Activated CD8-positive, alpha-beta memory T cell treated with anti-CD3 and anti-CD28 coated beads for 48 hours (primary cell): ENCODE results near the gene IL1RL2.

Experiments
- DNase-seq, 3 experiments: peaks; one replicate each; pipeline ENCODE4 v3.0.0-alpha.2; 2020; ENCODE audit warnings: low read depth in 2 of 3, low spot score in 2 of 3

Gene IL1RL2

DNA sequence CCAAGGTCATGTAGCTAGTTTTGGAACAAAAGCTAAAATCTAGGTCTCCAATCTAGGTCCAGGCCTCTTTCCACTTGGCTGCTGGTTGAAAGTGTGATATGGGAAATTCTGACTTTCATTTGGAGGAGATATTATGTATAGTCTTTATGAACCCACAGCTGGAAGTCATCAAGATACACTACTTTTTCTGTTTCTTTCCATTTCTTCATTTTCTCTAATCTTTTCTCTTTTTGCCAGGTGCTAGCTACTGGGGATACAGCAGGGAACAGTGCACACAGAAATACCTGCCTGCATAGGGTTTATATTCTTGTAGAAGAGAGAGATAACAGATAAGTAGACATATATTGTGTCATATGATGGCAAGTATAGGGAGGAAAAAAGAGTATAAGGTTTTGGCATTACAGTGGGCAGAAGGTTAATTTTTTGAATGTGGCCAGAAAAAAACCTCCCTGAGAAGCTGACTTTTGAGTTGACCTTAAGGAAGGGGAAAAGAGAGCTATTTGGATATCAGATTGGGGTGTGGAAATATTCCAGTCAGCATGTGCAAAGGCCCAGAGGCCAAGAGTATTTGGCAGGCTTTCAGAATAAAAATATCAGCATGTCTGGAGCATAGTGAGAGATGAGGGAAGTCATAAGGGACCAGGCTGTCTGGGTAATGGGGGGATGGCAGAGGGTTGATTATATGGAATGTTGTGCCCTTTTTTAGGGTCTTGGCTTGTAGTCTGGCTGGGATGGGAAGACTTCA lies 28.6 kb upstream of the IL1RL2 start:
- no peak for DNase-seq

DNA sequence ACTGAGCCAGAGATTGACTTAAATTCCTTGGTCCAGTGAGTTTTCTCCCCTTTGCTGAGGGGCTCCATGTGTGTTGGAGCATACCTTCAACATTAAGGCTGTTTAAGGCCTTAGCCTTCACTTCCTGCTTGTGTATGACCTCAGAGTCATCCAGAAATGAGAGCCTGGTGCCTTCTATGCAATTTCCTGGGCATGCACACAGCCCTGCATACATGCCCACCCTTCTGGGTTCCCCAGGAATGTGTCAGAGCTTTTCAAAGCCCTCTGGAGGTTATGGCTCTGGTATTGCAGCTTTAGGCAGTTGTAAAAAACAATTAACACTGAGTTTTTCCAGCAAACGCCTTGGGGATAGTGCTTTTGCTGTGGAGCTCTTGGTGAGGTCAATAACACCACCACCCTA lies 27.5 kb upstream of the IL1RL2 start:
- DNase-seq, result no peak

DNA sequence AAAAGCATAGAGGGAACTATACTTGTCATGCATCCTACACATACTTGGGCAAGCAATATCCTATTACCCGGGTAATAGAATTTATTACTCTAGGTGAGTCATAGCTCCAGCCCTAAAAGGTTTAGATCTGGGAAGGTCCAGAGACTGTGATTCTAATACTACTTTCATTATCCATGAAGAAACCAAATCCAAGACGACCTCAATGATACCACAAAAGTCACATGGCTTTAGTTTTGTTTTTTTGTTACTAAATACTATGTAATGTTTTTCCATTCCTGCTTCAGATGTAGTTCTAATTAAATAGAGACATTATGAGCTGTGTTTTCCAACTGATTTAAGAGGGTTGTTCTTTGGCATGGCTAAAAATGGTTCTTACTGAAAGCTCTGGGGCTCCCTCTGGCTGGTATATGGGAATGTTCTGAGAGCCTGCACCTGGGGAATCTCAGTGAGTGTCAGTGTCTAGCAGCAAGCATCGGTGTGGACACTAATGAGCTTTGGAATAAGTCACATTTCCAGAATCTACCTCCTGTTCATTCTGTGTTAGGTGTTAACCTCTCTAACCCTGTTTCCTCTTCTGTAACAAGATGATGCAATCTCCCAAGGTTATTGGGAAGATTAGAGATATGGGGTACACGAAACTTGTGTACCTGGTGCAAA lies 20.5 kb upstream of the IL1RL2 start:
- no peak for DNase-seq

DNA sequence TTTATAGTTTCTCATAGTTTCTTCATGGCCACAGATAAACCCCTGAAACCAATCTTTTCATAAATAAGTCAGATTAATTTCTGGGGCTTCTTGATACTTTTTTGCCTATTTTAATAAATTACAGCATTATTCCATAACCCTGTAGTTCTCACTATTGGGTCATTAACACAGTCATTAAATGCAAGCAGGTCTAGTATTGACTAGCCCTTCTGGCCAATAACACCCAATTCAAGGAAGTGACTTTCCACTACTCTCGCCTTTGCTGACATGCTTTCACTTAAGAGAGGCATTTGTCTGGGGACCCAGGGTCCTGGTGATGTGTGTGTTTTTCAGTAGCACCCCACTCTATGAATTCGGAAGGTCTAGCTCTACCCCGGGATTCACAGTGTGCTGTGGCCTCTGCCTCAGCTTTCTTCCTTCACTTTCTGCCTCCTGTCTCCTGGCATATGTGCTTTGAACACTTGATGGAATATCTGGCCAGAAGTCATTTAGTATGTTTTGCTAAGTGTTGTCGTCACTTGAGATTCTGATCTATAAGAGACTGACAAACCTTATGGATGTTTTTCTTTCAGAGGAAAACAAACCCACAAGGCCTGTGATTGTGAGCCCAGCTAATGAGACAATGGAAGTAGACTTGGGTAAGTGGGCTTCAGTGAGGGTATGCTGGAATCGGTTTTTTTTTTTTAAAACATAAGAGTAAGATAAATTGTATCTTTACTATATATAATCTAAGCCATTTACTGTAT lies 18.6 kb upstream of the IL1RL2 start:
- no peak for DNase-seq

DNA sequence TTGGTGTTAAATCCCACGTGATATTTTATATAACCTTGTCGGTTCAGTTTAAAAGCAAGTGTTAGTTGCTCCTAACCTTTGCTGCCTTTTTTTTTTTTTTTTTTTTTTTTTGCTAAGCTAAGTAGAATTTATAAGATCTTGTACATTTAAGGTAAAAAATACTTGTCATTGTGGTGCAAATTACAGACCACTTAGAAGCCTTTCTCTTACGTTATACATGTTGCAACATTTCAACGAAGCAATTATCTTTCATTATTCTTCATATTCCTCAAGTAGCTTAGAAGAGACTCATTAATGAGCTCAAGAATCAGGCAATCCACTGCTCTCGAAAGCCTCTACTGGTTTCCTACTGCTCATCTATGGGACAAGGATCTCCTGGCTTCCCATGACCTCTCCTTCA lies 14.9 kb upstream of the IL1RL2 start:
- no peak for DNase-seq

DNA sequence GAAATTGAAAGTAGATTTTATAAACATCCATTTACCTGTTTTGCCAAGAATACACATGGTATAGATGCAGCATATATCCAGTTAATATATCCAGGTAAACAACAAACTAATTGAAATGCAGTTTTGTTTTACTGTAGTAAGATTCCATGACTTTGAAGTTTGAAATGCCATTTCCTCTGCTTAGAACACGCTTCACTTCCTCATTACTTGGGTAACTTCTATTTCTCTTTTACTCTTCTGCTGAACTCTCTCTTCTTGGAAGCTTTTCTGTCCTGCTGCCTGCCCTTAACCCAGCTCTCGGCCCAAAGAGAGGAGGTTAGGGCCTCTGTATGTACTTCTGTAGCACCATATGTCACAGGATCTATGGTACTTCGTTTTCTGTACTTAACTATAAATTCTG lies 14.1 kb upstream of the IL1RL2 start:
- no peak for DNase-seq

DNA sequence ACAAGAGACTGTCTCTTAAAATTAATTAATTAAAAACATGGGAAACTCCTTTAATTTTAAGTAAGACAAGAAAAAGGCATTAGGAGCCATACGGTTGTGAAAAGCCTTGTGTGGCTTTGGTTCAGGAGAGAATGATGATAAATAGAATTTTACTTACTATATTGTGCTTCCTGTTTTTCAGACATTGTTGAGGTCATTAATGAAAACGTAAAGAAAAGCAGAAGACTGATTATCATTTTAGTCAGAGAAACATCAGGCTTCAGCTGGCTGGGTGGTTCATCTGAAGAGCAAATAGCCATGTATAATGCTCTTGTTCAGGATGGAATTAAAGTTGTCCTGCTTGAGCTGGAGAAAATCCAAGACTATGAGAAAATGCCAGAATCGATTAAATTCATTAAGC lies 10.7 kb upstream of the IL1RL2 start:
- DNase-seq, result no peak

DNA sequence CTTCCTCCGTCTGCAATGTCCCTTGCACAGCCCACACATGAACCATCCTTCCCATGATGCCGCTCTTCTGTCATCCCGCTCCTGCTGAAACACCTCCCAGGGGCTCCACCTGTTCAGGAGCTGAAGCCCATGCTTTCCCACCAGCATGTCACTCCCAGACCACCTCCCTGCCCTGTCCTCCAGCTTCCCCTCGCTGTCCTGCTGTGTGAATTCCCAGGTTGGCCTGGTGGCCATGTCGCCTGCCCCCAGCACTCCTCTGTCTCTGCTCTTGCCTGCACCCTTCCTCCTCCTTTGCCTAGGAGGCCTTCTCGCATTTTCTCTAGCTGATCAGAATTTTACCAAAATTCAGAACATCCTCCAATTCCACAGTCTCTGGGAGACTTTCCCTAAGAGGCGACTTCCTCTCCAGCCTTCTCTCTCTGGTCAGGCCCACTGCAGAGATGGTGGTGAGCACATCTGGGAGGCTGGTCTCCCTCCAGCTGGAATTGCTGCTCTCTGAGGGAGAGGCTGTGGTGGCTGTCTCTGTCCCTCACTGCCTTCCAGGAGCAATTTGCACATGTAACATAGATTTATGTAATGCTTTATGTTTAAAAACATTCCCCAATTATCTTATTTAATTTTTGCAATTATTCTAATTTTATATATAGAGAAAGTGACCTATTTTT lies 8.9 kb upstream of the IL1RL2 start:
- DNase-seq, result no peak

DNA sequence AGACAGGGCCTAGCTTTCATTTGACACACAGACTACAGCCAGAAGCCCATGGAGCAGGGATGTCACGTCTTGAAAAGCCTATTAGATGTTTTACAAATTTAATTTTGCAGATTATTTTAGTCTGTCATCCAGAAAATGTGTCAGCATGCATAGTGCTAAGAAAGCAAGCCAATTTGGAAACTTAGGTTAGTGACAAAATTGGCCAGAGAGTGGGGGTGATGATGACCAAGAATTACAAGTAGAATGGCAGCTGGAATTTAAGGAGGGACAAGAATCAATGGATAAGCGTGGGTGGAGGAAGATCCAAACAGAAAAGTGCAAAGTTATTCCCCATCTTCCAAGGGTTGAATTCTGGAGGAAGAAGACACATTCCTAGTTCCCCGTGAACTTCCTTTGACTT lies 7.8 kb upstream of the IL1RL2 start:
- no peak for DNase-seq

DNA sequence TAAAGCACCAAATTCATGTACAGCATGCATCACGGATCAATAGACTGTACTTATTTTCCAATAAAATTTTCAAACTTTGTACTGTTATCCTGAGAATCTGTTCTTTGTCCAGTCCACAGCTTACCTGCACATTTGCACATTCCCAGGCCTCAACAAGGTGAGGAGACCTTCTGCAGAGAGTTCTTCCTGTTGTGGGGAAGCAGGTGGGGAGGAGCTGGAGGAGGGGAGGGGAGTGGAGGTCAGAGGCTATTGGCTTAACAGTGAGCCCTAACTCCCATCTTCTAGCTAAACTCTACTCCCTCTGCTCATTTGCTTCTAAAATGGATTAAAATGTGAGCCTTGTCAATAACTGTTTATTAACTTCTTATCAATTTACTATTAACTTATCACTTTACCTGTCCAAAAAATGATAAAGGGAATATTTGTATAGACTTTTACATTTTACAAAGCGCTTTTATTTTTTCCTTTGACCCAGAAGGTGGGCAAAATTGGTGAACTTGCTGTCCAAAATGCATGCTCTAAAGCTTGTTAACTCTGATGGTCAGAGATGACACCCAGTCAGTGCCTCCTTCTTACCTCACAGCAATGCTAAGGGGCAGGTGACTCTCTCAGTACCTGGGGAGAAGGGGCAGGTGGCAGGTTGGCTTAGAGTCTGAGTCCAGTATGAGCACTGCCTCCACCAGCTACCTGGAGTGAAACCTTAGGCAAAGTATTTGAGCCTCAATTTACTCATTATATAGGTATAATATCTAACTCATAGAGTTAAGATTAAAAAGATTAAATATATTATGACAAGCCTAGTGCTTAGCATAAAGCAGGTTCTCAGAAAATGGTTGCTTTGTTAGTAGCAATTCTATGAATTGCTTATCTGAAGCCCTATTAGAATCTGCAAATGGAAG lies 6.8 kb upstream of the IL1RL2 start:
- no peak for DNase-seq

DNA sequence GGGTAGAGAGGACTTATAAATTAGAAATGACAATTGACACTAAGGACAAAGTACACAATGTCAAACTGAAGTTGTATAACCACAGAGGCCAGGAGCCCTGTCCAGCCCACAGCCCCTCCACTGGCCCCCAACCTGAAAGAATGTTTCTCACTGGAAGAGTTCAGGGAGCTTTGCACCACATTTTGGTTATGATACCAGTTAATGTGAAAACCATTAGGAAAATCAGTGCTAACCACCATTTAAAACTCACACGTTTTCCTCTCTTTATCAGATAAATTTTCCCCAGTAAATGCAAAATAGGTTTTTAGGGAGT lies 6.2 kb upstream of the IL1RL2 start:
- DNase-seq, result no peak

DNA sequence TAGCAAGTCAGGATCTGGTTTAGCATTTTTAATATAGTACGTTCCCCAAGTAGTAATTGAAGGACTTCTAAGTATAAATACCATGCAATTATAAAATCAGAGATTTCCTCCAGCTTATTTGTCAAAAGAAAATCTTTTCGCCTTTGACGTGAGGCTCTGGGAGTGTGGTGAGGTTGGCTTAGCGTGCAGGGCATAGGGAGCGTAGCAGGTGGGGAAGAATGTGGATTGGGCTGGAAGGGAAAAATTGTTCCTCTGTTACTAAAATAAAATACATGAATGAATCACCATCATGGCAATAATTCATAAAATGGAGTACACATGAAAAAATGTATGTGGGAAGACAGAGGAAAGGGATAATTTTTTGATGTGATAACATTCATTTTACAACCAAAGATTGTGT lies 5.4 kb upstream of the IL1RL2 start:
- no peak for DNase-seq

DNA sequence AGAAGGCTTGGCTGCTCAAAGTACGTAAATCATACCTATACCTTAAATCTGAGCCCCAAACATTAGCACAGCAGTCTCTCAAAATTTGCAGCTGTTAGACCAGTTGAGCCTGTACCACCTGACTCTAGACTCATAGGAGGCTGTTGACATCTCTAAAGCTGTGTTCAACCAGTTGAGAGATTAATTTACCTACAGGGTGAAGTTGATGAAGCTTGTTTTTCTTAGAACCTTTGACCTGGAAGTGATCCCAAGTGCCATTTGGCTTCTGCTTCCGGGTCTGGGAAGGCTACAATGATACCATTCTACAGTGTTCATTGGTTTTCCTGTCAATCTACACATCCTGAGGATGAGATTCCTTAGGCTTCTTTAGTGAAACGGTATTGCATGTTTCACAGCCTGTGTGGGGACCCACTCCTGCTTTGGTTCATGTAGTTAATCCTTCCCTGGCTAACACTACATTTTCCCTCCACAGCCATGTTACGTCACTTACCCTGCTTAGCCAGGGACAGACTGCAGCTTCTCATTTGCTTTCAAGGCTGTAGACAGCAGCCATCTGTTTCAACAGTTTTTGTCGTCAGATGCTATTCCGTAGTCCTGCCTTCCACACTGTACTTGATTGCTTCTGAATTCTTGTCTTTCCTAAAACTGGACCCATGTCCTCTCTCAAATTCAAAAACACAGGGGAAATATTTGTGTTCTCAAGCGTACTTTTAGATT lies 4.7 kb upstream of the IL1RL2 start:
- no peak for DNase-seq

DNA sequence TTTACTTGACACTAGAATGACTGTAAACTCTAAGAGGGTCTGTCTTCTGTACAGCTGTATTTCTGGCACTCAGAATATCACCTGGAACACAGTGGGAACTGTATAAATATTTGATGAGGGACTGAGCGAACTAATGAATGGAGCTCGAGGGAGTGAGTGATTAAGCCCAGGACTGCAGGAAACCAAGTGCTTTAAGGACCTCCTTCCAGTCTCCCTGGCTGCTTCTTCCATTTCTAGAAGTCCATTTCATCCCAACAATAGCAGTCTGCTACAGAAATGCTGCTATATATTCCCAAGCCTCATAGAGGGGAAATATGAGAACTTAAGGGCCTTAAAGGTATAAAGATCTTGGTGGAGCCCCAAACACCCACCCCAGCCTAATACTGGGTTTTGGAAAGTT lies 2.8 kb upstream of the IL1RL2 start:
- DNase-seq, result no peak

DNA sequence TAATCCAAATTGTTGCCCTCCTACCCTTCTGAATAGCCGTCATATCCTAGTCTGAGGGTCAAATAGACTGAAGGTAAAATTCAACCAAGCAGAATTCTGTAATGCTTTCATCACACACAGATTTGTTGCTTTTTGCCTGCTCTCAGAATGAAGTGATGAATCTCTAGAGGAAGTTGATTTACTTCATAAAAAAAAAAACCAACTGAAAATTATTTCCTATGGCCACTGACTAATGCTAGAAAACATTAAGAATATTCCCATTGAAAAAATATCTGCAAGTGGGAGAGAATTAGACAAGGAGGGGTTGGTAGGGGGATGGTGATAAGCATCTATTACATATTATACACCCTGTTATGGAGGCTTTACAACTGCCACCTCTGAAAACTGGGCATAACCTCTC lies 2.3 kb upstream of the IL1RL2 start:
- DNase-seq, result no peak

DNA sequence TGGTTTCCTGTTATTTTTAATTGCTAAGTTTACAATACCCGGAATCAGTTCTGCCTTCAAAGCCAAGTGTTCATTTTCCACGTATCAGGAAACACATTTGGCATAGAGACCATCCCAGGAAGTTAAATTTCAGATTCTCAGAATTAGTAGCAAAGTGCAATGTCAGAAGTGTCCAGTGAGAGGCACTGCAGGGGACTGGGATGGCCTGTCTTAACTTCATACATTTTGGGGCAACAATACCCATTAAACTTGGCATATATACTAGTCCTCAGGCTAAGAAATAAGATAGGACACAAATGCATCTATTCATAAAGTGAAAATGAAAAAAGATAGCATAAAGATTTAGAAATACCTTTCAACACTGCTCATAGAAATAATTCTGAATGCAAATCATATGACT lies 1.5 kb upstream of the IL1RL2 start:
- no peak for DNase-seq

DNA sequence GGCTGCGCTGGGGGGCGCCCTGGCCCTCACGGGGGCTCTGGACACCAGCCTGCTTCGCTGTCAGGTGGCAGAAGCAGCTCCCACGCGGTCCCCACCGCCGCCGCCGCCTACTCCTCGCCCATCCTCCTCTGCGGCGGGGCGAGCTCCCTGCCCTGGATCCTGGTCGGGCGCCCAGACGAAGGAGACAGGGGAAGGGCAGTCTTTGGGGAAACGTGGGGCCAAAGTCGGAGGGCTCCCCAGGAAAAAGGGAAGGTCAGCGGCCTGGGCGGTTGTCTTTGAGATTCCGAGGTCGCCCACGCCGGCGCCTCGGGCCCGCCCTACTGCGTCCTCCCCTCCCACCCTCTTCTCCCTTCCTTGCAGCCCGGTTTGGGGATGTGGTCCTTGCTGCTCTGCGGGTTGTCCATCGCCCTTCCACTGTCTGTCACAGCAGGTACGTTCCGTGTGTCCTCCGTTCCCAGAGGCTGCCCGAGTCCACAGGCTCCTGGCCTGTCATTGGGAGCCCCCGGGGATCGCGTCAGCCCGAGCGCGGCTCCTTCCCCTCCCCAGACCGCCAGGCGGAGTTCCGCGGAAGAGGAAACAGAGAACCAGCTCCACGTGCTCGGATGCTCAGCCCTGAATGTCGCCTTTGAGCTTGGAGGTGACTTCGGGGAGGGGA lies 800 bp downstream of the IL1RL2 start:
- peak in 2 of 3 experiments; percentile 13 for DNase-seq

DNA sequence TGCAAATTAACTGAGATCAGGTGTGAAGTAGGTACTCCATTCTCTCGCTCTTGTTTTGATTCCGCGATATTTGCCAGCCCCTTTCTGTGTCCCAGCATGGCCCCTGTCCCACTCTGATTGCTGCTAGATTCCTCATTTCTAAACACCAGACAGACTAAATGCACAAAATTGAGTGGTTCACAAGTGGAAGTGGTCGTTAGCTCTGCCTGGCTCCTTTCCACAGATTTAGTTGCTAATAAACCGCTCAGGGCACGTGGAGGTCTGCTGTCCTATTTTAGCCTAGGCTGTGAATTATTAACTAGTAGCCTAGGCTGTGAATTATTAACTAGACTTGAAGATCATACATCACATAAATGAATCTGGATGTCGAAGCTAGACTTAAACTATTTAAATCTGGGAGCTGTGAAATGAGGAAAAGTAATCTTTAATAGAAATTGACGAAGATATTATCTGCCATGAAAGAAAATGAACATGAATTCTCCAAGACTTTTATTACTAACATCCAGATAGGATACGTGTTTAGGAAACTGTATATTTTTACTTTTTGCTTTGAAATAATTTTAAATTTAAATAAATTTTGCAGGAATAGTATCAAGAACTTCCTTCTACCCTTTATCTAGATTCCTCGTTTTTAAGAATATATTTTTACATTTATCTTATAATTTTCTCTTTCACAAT lies 3.7 kb downstream of the IL1RL2 start:
- no peak for DNase-seq

DNA sequence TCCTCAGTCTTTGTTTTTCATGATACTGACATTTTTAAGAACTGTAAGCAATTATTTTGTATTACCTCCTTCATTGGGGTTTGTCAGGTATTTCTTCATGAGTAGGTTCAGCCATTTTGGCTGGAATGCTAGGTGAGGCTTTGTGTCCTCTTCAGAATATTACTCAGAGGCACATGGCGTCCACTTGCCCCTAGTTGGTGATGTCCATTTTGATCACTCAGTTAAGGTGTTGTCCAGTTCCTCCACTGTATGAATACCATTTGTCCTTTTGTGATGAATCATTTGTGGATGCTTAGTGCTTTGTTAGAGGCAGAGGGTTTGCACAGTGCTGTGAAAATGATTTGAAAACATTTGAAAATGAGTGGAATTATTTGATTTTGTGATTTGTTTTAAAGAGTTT lies 4.7 kb downstream of the IL1RL2 start:
- DNase-seq, result no peak
